Loucy (cell line): ENCODE measurements around the gene AARS2.

Experiments
- EZH2phosphoT487 ChIP-seq: fragments of 200-600 bp; IDR thresholded peaks from 2 replicates; pipeline ENCODE4 v1.6.1; 2018; ENCODE audit warnings: antibody characterized with exemption, mild to moderate bottlenecking, moderate library complexity, borderline replicate concordance
- TF ChIP-seq, protein P1 (sequence below): fragments of 200-600 bp; sonication (generic); conservative IDR thresholded peaks from 2 replicates; pipeline ENCODE4 v1.5.1; 2014; ENCODE audit warnings: mild to moderate bottlenecking, antibody characterized with exemption, low read length

GRCh38 chr6:44284867-44285266, 28.3 kb downstream of the AARS2 start:
- TF ChIP-seq, protein P1, sequence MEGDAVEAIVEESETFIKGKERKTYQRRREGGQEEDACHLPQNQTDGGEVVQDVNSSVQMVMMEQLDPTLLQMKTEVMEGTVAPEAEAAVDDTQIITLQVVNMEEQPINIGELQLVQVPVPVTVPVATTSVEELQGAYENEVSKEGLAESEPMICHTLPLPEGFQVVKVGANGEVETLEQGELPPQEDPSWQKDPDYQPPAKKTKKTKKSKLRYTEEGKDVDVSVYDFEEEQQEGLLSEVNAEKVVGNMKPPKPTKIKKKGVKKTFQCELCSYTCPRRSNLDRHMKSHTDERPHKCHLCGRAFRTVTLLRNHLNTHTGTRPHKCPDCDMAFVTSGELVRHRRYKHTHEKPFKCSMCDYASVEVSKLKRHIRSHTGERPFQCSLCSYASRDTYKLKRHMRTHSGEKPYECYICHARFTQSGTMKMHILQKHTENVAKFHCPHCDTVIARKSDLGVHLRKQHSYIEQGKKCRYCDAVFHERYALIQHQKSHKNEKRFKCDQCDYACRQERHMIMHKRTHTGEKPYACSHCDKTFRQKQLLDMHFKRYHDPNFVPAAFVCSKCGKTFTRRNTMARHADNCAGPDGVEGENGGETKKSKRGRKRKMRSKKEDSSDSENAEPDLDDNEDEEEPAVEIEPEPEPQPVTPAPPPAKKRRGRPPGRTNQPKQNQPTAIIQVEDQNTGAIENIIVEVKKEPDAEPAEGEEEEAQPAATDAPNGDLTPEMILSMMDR, result no peak
- TF ChIP-seq EZH2phosphoT487, result no peak
